ENCODE data around the gene HTN1. TPM values are rescaled to one million over a fixed set of nuclear protein-coding genes. Genes with fewer than 3 reads are reported as not detected.
"Not testable (repeated sequence)": the region's sequence is repeated elsewhere in the genome, so short reads cannot be mapped to it uniquely, and the experiment has no call there.

Gene HTN1
- not detected for total RNA-seq
- polyA plus RNA-seq, result not detected
- long read RNA-seq, donor 1, result 0 reads
- long read RNA-seq, donor 2, result 0 reads
- long read RNA-seq, donor 3, result 0 reads

- H3K4me3 ChIP-seq; DNase-seq; H3K27me3 ChIP-seq; H3K4me1 ChIP-seq; H3K9me3 ChIP-seq; intact Hi-C loops (cut with DNase I); ATAC-seq; H3K36me3 ChIP-seq; H3K27ac ChIP-seq: not testable (repeated sequence)
- 71 to 75% methylated on average over 5 of the region's 6 CpGs for WGBS, 2 donors
Measured at GRCh38 chr4:70050138-70050537, at the start of gene HTN1. HTN1 (plus strand) TSS chr4:70050438; CDS start chr4:70053077, 2,639 bp downstream.

GRCh38 chr4:70000711-70001110 lies 49.5 kb upstream of the HTN1 start:
- Histone ChIP-seq H3K27ac (no peak overlapping the region), H3K27me3 (no peaks in the 10 kb centered on the region), H3K9me3 (no peaks in the 10 kb centered on the region), H3K4me1 (no peaks in the 10 kb centered on the region), H3K4me3 (no peak overlapping the region), H3K36me3 (no peaks in the 10 kb centered on the region)
- DNase-seq (no peak), ATAC-seq (no peak)
- no peak for TF ChIP-seq CTCF (IDR thresholded peaks at IDR 0.05)
- WGBS, 2 donors, result 65 to 76% methylated on average over 1 of the region's 1 CpG
- intact Hi-C loops (cut with DNase I), result no loop called here

GRCh38 chr4:70002507-70002906 lies 47.7 kb upstream of the HTN1 start:
- H3K36me3 ChIP-seq, result no peaks in the 10 kb centered on the region
- H3K27ac ChIP-seq, result no peak overlapping the region
- H3K27me3 ChIP-seq, result no peaks in the 10 kb centered on the region
- H3K4me1 ChIP-seq, result no peaks in the 10 kb centered on the region
- H3K9me3 ChIP-seq, result no peaks in the 10 kb centered on the region
- ATAC-seq (no peak), DNase-seq (no peak)
- intact Hi-C loops (cut with DNase I), result no loop called here
- TF ChIP-seq CTCF (IDR thresholded peaks at IDR 0.05), result no peak
- no peak overlapping the region for H3K4me3 ChIP-seq

- no peak for DNase-seq
- no peak for TF ChIP-seq CTCF (IDR thresholded peaks at IDR 0.05)
- Histone ChIP-seq H3K27me3 (no peaks in the 10 kb centered on the region), H3K4me1 (no peaks in the 10 kb centered on the region), H3K9me3 (peaks cover 0 to 8% (median 0%) of the 10 kb centered on the region in 11 donors), H3K36me3 (no peaks in the 10 kb centered on the region), H3K27ac (no peak overlapping the region), H3K4me3 (no peak overlapping the region)
- intact Hi-C loops (cut with DNase I), result no loop called here
- 40 to 45% methylated on average over 3 of the region's 3 CpGs for WGBS, 2 donors
- no peak for ATAC-seq
Measured at GRCh38 chr4:70008771-70009170, 41.5 kb upstream of the HTN1 start.

GRCh38 chr4:70019006-70019405 lies 31.2 kb upstream of the HTN1 start:
- H3K4me1 ChIP-seq; ATAC-seq; DNase-seq; intact Hi-C loops (cut with DNase I); H3K27ac ChIP-seq; H3K9me3 ChIP-seq; H3K36me3 ChIP-seq; H3K4me3 ChIP-seq; H3K27me3 ChIP-seq: not testable (repeated sequence)
- 79 to 81% methylated on average over 7 to 8 of the region's 10 CpGs for WGBS, 2 donors
